Heart left ventricle (tissue), 13 donors: ENCODE results near the gene CCM2.

Experiments used
- POLR2A ChIP-seq, 2 donors: fragments of 450-650 bp; IDR thresholded peaks; one replicate each; pipeline ENCODE4 v1.6.1; 2017; ENCODE audit warnings: antibody characterized with exemption in 2 of 2, mild to moderate bottlenecking in 2 of 2, moderate library complexity in 2 of 2
- TF ChIP-seq, protein P1 (sequence below), 12 donors: fragments of 200-600 bp; sonication (generic) in 4 of 12; IDR thresholded peaks; one replicate each; pipeline versions ENCODE4 v1.5.0 to v1.8.0; 2018 to 2022; ENCODE audit warnings: antibody characterized with exemption in 12 of 12, mild to moderate bottlenecking in 5 of 12
- donor health status: ischemic (EF 13 %, LVEDD 7.1; RV severe dilation, severe dysfunction).
- donor health status: DM: no; HTN: yes; CAD: no.
- donor health status: DM: no; HTN: no; CAD: no.
- donor health status: ischemic (EF 25% LVEDD 6.9; RV normal size, moderate dysfunction).
- donor health status: ischemic (EF 25% LVEDD 5.7; RV mildly dilated, moderate dysfunction).
- donor health status: ischemic (EF 35%, LVEDD 5.7; RV mildly dilated, moderate dysfunction).
- donor health status: nonischemic (EF 11% LVEDD 7.7; RV severe dilation, severe dysfunction).
- donor health status: DM: yes; HTN: yes; CAD: no.
- donor health status: PGD.
- donor health status: ischemic (EF 29% LVEDD 5.4; RV normal size, mild dysfunction).
- donor health status: nonischemic (EF 23%, LVEDD 6.1; RV moderate dilation, normal function).

GRCh38 chr7:45003789-45004188 lies 3.8 kb downstream of the CCM2 start:
- TF ChIP-seq, protein P1, sequence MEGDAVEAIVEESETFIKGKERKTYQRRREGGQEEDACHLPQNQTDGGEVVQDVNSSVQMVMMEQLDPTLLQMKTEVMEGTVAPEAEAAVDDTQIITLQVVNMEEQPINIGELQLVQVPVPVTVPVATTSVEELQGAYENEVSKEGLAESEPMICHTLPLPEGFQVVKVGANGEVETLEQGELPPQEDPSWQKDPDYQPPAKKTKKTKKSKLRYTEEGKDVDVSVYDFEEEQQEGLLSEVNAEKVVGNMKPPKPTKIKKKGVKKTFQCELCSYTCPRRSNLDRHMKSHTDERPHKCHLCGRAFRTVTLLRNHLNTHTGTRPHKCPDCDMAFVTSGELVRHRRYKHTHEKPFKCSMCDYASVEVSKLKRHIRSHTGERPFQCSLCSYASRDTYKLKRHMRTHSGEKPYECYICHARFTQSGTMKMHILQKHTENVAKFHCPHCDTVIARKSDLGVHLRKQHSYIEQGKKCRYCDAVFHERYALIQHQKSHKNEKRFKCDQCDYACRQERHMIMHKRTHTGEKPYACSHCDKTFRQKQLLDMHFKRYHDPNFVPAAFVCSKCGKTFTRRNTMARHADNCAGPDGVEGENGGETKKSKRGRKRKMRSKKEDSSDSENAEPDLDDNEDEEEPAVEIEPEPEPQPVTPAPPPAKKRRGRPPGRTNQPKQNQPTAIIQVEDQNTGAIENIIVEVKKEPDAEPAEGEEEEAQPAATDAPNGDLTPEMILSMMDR (IDR thresholded peaks at IDR 0.05) = no peak
- TF ChIP-seq POLR2A (IDR thresholded peaks at IDR 0.05) = no peak
